GM12801 (cell line): Measurements from ENCODE around the gene ALS2.

Experiments used
- CTCF ChIP-seq: IDR thresholded peaks from one replicate; pipeline ENCODE4 v1.5.1; 2011; ENCODE audit warnings: control low read depth; ENCODE audit not compliant: insufficient read length; ENCODE audit errors: extremely low read depth

Gene ALS2

GRCh38 chr2:201813996-201814760, 33.4 kb upstream of the ALS2 start:
- no peak for TF ChIP-seq CTCF

- TF ChIP-seq CTCF, result no peak
Observed at GRCh38 chr2:201809633-201810032, 28.9 kb upstream of the ALS2 start.

- TF ChIP-seq CTCF, result no peak
Observed at GRCh38 chr2:201808027-201808426, 27.3 kb upstream of the ALS2 start.

GRCh38 chr2:201807452-201807999, 26.8 kb upstream of the ALS2 start:
- TF ChIP-seq CTCF, result no peak

GRCh38 chr2:201806442-201807170, 25.9 kb upstream of the ALS2 start, which contains the start of gene CDK15:
Gene CDK15 (plus strand): TSS chr2:201806537. CDS start chr2:201806665, 128 bp downstream.
- TF ChIP-seq CTCF, result no peak

- no peak for TF ChIP-seq CTCF
Observed at GRCh38 chr2:201798252-201798913, 17.6 kb upstream of the ALS2 start.
